HCT116 (cell line): ENCODE results near the gene RAPGEF3. TPM values are rescaled to one million over a fixed set of nuclear protein-coding genes. Genes with fewer than 3 reads are reported as not detected.

Experiments used
- ATAC-seq: fragments of 200-7000 bp; cut with Tn5 transposase; 2 replicates; pipeline ENCODE4 v1.9.1; 2020; ENCODE audit warnings: mild to moderate bottlenecking, moderate library complexity
- BruUV-seq: library from RNA; stranded (reverse); fragments of 400-500 nt; replicated peaks from 2 replicates; lab custom pipeline; 2021; lab: Mats Ljungman, UMichigan
- CTCF ChIA-PET: fragments of 300-600 bp; sonication (Branson Sonifier 250); formaldehyde crosslinking; loops from one replicate; lab custom pipeline; 2021; ENCODE audit warnings: antibody characterized with exemption; lab: Charles Lee
- POLR2A ChIA-PET: fragments of 300-600, 350-600 bp; sonication (Branson Sonifier 250); formaldehyde crosslinking; loops from one replicate; lab custom pipeline; 2021; ENCODE audit warnings: antibody characterized with exemption; lab: Charles Lee
- RAD21 ChIA-PET, 2 experiments: fragments of 300-600 bp; sonication (Branson Sonifier 250); formaldehyde crosslinking; loops; one replicate each; lab custom pipeline; 2023; ENCODE audit warnings: low total read pairs in 2 of 2; ENCODE audit not compliant: uncharacterized antibody in 2 of 2, unreplicated experiment in 2 of 2, low non-redundant PET in 1 of 2; lab: Charles Lee
- DNase-seq: peaks from one replicate; pipeline ENCODE4 v3.0.0-alpha.2; 2010; ENCODE audit warnings: low read depth, low spot score
- H2AFZ ChIP-seq: fragments of 200-600 bp; shearing (Covaris generic), sonication (generic); 2 replicates; pipeline ENCODE4 v1.6.1; 2017; ENCODE audit warnings: low read depth, mixed run types, mixed read lengths, antibody characterized with exemption, low read length; ENCODE audit not compliant: poor library complexity, severe bottlenecking
- H3K27ac ChIP-seq: 2 replicates; pipeline ENCODE4 v1.5.1; 2012; ENCODE audit warnings: low read depth, low read length
- H3K27me3 ChIP-seq: fragments of 200-600 bp; sonication (generic); 2 replicates; pipeline ENCODE4 v1.6.1; 2016; ENCODE audit warnings: mixed run types, low read length, mixed read lengths; ENCODE audit not compliant: insufficient read depth
- H3K36me3 ChIP-seq, 2 experiments: fragments of 200-500 bp in 1 of 2; fragments of 200-600 bp in 1 of 2; sonication (Bioruptor generic) in 1 of 2; sonication (generic) in 1 of 2; 2 replicates each; pipeline versions ENCODE4 v1.5.1 to v1.6.1; 2014 to 2016; ENCODE audit warnings: low read length in 2 of 2, inconsistent platforms in 1 of 2, mixed read lengths in 1 of 2, mixed run types in 1 of 2; ENCODE audit not compliant: insufficient read depth in 2 of 2, control insufficient read depth in 1 of 2
- H3K4me1 ChIP-seq, 2 experiments: fragments of 200-600 bp in 1 of 2; sonication (generic) in 1 of 2; 2 replicates each; pipeline versions ENCODE4 v1.5.1 to v1.6.1; 2012 to 2017; ENCODE audit warnings: low read length in 2 of 2, inconsistent platforms in 1 of 2, mild to moderate bottlenecking in 1 of 2, mixed read lengths in 1 of 2, mixed run types in 1 of 2, moderate library complexity in 1 of 2; ENCODE audit not compliant: insufficient read depth in 2 of 2, control insufficient read depth in 1 of 2
- H3K4me2 ChIP-seq: fragments of 200-600 bp; sonication (generic); 2 replicates; pipeline ENCODE4 v1.6.1; 2017; ENCODE audit warnings: mixed run types, low read length, mixed read lengths
- H3K4me3 ChIP-seq, 2 experiments: fragments of 200-600 bp in 1 of 2; sonication (generic) in 1 of 2; replicated peaks in 1 of 2; 2 replicates each; pipeline ENCODE4 v1.5.1; 2011 to 2016; ENCODE audit warnings: low read length in 2 of 2, control low read depth in 1 of 2, low read depth in 1 of 2, mild to moderate bottlenecking in 1 of 2, mixed read lengths in 1 of 2, mixed run types in 1 of 2
- H3K79me2 ChIP-seq: fragments of 200-600 bp; sonication (generic); 2 replicates; pipeline ENCODE4 v1.6.1; 2017; ENCODE audit warnings: mild to moderate bottlenecking, mixed run types, low read length, moderate library complexity, mixed read lengths; ENCODE audit not compliant: insufficient read depth
- H3K9ac ChIP-seq: fragments of 200-600 bp; sonication (generic); 2 replicates; pipeline ENCODE4 v1.6.1; 2016; ENCODE audit warnings: low read length, mixed read lengths
- H3K9me2 ChIP-seq: fragments of 200-600 bp; sonication (generic), shearing (Covaris generic); 2 replicates; pipeline ENCODE4 v1.6.1; 2017; ENCODE audit warnings: mixed run types, mild to moderate bottlenecking, moderate library complexity; ENCODE audit not compliant: insufficient read depth
- H3K9me3 ChIP-seq, 2 experiments: fragments of 200-500 bp in 1 of 2; fragments of 200-600 bp in 1 of 2; sonication (Bioruptor generic) in 1 of 2; sonication (generic) in 1 of 2; 2 replicates each; pipeline ENCODE4 v1.6.1; 2014 to 2017; ENCODE audit warnings: low read length in 2 of 2, mixed read lengths in 2 of 2, inconsistent platforms in 1 of 2, low read depth in 1 of 2, mild to moderate bottlenecking in 1 of 2, mixed run types in 1 of 2, moderate library complexity in 1 of 2; ENCODE audit not compliant: control insufficient read depth in 1 of 2, insufficient read depth in 1 of 2
- H4K20me1 ChIP-seq: fragments of 200-600 bp; sonication (generic), shearing (Covaris generic); 2 replicates; pipeline ENCODE4 v1.6.1; 2017; ENCODE audit warnings: mixed run types, mild to moderate bottlenecking, moderate library complexity; ENCODE audit not compliant: insufficient read depth
- CEBPB ChIP-seq: IDR thresholded peaks from 2 replicates; pipeline ENCODE4 v1.6.1; 2012; ENCODE audit warnings: low read depth
- CTCF ChIP-seq, 3 experiments: fragments of 200-600 bp in 1 of 3; sonication (generic) in 1 of 3; IDR thresholded peaks in 2 of 3; conservative IDR thresholded peaks in 1 of 3; 2 replicates each; pipeline ENCODE4 v1.5.1; 2012 to 2017; ENCODE audit warnings: low read depth in 2 of 3, low read length in 2 of 3, antibody characterized with exemption in 1 of 3, borderline replicate concordance in 1 of 3, control low read depth in 1 of 3, mild to moderate bottlenecking in 1 of 3, mixed read lengths in 1 of 3, mixed run types in 1 of 3, moderate library complexity in 1 of 3; ENCODE audit not compliant: insufficient read depth in 1 of 3
- EGR1 ChIP-seq: IDR thresholded peaks from 2 replicates; pipeline ENCODE4 v1.6.1; 2012; ENCODE audit warnings: low read depth
- ELF1 ChIP-seq: IDR thresholded peaks from 2 replicates; pipeline ENCODE4 v1.6.1; 2012; ENCODE audit warnings: low read depth, borderline replicate concordance
- EZH2phosphoT487 ChIP-seq: fragments of 200-600 bp; IDR thresholded peaks from 2 replicates; pipeline ENCODE4 v1.6.1; 2018; ENCODE audit warnings: antibody characterized with exemption, borderline replicate concordance
- FOSL1 ChIP-seq: IDR thresholded peaks from 2 replicates; pipeline ENCODE4 v1.6.1; 2012; ENCODE audit warnings: low read depth
- JUND ChIP-seq: IDR thresholded peaks from 2 replicates; pipeline ENCODE4 v1.6.1; 2012
- MAX ChIP-seq: IDR thresholded peaks from 2 replicates; pipeline ENCODE4 v1.6.1; 2012
- POLR2A ChIP-seq: IDR thresholded peaks from 2 replicates; pipeline ENCODE4 v1.7.0; 2011; ENCODE audit warnings: borderline replicate concordance; ENCODE audit not compliant: insufficient read depth, insufficient read length; ENCODE audit errors: extremely low read depth
- POLR2AphosphoS5 ChIP-seq: IDR thresholded peaks from 2 replicates; pipeline ENCODE4 v1.6.1; 2011; ENCODE audit warnings: mild to moderate bottlenecking, low read depth, low read length, moderate library complexity
- RAD21 ChIP-seq: IDR thresholded peaks from 2 replicates; pipeline ENCODE4 v1.6.1; 2012; ENCODE audit warnings: low read depth, mild to moderate bottlenecking
- REST ChIP-seq: IDR thresholded peaks from 2 replicates; pipeline ENCODE4 v1.6.1; 2012; ENCODE audit warnings: low read depth
- SP1 ChIP-seq: IDR thresholded peaks from 2 replicates; pipeline ENCODE4 v1.6.1; 2012; ENCODE audit warnings: low read depth
- SRF ChIP-seq: IDR thresholded peaks from 2 replicates; pipeline ENCODE4 v1.6.1; 2012; ENCODE audit warnings: low read depth
- TCF7L2 ChIP-seq: IDR thresholded peaks from 2 replicates; pipeline ENCODE4 v1.7.0; 2011; ENCODE audit warnings: borderline replicate concordance, inconsistent platforms; ENCODE audit not compliant: insufficient read depth, insufficient read length; ENCODE audit errors: extremely low read depth
- YY1 ChIP-seq: IDR thresholded peaks from 2 replicates; pipeline ENCODE4 v1.6.1; 2011; ENCODE audit warnings: low read length, low read depth, moderate library complexity, mild to moderate bottlenecking; ENCODE audit not compliant: insufficient replicate concordance; ENCODE audit errors: extremely low read depth
- ZBTB33 ChIP-seq: IDR thresholded peaks from 2 replicates; pipeline ENCODE4 v1.6.1; 2011; ENCODE audit warnings: mild to moderate bottlenecking, low read length, moderate library complexity; ENCODE audit not compliant: insufficient replicate concordance; ENCODE audit errors: extremely low read depth
- ZFX ChIP-seq: fragments of 450-650 bp; IDR thresholded peaks from 2 replicates; pipeline ENCODE4 v1.6.1; 2017
- ZNF274 ChIP-seq: fragments of 200-500 bp; sonication (Bioruptor generic); IDR thresholded peaks from 2 replicates; pipeline ENCODE4 v1.6.1; 2014; ENCODE audit warnings: mild to moderate bottlenecking, low read depth, low read length, inconsistent platforms
- intact Hi-C: fragments of 100-400 bp; cut with micrococcal nuclease; formaldehyde crosslinking; loops from 2 replicates; pipeline ENCODE4 v1.10.0; 2022
- total RNA-seq: library from RNA; stranded (reverse); gene quantifications from one replicate; pipeline ENCODE4 v1.2.1, GENCODE V29; 2021; ENCODE audit not compliant: unreplicated experiment
- TF ChIP-seq, protein P1 (sequence below): IDR thresholded peaks from 2 replicates; pipeline ENCODE4 v1.6.1; 2012

The RAPGEF3 gene
- total RNA-seq, 1 experiment from 2014 or later: 1.8 TPM

DNA sequence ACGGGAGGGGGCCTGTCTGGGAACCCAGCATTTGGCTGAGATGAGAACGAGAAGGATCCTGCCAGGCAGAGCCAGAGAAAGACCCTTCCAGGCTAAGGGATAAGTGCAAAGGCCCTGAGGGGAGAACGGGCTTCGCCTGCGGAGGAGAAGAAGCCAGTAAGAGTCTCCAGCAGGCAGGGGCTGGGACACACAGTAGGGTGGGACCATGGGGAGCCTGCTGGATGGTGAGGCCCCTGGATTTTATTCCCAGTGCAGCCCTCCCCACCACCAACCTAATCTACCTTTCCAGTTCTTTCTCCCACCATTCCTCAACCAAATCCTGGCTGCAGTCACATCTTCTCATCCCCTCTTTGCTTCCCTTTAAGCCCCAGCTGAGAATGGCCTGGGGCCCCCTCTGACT is 12.6 kb downstream of the RAPGEF3 start:
- CTCF ChIA-PET: no interaction called here
- ATAC-seq: no peak
- H3K27me3 ChIP-seq: no peaks in the 10 kb centered on the region

More for the DNA sequence above, 12.6 kb downstream of the RAPGEF3 start:
- Histone ChIP-seq H3K79me2 (no peaks in the 10 kb centered on the region), H3K4me2 (no peak overlapping the region), H3K9me2 (no peaks in the 10 kb centered on the region), H3K4me3 (no peak overlapping the region), H2AFZ (no peak overlapping the region), H3K9ac (no peak overlapping the region), H3K4me1 (peaks cover 14 to 23% of the 10 kb centered on the region in 2 experiments), H3K36me3 (no peaks in the 10 kb centered on the region), H3K27ac (no peak overlapping the region)
- ChIA-PET RAD21 (no interaction called here), POLR2A (no interaction called here)
- no TSS peak for BruUV-seq
- intact Hi-C loops: no loop called here
- no peak for DNase-seq
- no peak for TF ChIP-seq RAD21
- no peak for TF ChIP-seq ZFX
- no peak for TF ChIP-seq CEBPB
- no peak for TF ChIP-seq REST
- TF ChIP-seq ZBTB33: no peak
- TF ChIP-seq ELF1: no peak
- TF ChIP-seq POLR2AphosphoS5: no peak
- TF ChIP-seq SRF: no peak
- TF ChIP-seq, protein P1, sequence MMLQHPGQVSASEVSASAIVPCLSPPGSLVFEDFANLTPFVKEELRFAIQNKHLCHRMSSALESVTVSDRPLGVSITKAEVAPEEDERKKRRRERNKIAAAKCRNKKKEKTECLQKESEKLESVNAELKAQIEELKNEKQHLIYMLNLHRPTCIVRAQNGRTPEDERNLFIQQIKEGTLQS: no peak
- no peak for TF ChIP-seq EGR1
- TF ChIP-seq POLR2A: no peak
- no peak for TF ChIP-seq YY1
- TF ChIP-seq CTCF (IDR thresholded peaks at IDR 0.05 in 2 of 3, conservative IDR thresholded peaks at IDR 0.05 in 1 of 3; ENCODE audit: borderline replicate concordance in 1 of 3, insufficient read depth in 1 of 3, low read depth in 2 of 3, low read length in 2 of 3): no peak
- TF ChIP-seq ZNF274: no peak
- no peak for TF ChIP-seq JUND
- TF ChIP-seq EZH2phosphoT487: no peak
- no peak for TF ChIP-seq SP1
- no peak for TF ChIP-seq FOSL1
- TF ChIP-seq TCF7L2: no peak
- no peak for TF ChIP-seq MAX
- TF ChIP-seq, all 23 proteins: peak for 0
- Histone ChIP-seq H3K9me3 (no peaks in the 10 kb centered on the region), H4K20me1 (no peaks in the 10 kb centered on the region)
